ENCODE measurements around the gene MRNIP.
"Not testable (repeated sequence)": the region's sequence is repeated elsewhere in the genome, so short reads cannot be mapped to it uniquely, and the experiment has no call there.

The MRNIP gene

DNA sequence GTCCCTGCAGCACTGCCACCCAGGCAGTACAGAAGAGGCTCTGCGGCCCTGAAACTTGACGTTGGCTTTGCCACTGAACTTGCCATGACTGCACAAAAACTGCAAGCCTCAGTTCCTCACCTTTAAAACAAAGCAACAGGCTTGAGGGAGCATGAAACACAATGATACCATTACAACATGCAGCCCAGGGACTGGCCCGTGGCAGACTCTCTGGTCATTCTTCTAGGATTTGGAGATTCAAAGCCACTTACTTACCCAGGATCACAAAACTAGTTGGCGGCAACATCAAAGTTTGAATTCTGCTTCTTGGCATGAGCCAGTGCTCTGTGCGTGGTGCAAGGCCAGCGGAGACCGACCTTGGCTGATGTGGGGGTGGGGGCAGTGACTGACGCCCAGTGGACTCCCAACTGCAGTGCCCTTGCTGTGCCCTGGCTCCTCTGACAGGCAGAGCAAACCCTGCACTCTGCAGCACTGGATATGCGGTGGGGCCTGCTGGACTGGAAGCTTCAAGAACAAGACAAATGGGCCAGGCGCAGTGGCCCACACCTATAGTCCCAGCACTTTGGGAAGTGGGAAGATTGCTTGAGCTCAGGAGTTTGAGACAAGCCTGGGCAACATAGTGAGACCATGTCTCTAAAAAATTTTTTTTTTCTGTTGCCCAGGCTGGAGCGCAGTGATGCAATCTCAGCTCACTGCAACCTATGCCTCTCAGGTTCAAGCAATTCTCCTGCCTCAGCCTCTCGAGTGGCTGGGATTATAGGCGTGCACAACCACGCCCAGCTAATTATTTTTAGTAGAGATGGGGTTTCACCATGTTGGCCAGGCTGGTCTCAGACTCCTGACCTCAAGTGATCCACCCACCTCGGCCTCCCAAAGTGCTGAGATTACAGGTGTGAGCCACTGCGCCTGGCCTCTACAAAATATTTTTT is 19.0 kb downstream of the MRNIP start:
- peak; percentile 42 for DNase-seq (ENCODE audit: low spot score)

DNA sequence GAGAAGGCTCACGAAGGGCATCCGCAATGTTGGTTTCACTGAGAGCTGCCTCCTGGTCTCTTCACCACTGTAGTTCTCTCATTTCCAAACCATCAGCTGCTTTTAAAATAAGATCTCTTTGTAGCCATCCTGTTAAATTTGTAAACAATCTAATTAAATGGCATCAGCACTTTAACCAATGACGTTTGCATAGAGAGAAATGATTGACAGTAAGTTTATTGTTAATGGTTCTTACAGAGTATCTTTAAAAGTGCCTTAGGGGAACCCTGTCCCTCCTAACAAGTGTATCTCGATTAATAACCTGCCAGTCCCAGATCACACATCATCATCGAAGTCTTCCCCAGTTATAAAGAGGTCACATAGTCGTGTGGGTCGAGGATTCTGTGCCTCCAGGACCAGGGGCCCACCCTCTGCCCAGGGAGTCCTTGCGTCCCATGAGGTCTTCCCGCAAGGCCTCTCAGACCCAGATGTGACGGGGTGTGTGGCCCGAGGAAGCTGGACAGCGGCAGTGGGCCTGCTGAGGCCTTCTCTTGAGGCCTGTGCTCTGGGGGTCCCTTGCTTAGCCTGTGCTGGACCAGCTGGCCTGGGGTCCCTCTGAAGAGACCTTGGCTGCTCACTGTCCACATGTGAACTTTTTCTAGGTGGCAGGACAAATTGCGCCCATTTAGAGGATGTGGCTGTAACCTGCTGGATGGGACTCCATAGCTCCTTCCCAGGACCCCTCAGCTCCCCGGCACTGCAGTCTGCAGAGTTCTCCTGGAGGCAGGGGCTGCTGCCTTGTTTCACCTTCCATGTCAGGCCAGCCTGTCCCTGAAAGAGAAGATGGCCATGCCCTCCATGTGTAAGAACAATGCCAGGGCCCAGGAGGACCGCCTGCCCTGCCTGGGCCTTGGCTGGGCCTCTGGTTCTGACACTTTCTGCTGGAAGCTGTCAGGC is 21.3 kb downstream of the MRNIP start:
- DNase-seq (ENCODE audit: low spot score): no peak

GRCh38 chr5:179836225-179837019 is 22.2 kb downstream of the MRNIP start:
- peak; percentile 60 for DNase-seq (ENCODE audit: low spot score)

- DNase-seq (ENCODE audit: low spot score): not testable (repeated sequence)
Measured at GRCh38 chr5:179834871-179835270, 23.7 kb downstream of the MRNIP start.

- no peak for DNase-seq (ENCODE audit: low spot score)
Measured at GRCh38 chr5:179834120-179834519, 24.5 kb downstream of the MRNIP start.

DNA sequence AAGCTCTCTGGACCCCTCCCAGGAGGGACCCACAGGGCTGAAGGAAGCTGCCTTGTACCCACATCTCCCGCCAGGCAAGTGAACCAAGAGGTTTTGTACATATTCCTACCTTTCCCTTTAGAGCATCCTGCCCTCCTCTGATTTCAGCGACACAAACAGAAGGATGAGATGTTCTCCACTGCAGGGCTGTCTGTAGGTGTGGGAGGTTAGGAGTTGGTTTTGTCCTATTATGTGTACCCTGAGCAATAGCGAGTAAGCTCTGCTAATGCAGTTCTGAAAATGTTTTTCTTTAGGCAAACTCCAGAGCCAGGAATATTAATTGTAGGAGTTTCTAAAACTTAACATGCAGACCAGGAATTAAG is 24.9 kb downstream of the MRNIP start:
- no peak for DNase-seq (ENCODE audit: low spot score)

- DNase-seq (ENCODE audit: low spot score): no peak
Measured at GRCh38 chr5:179833056-179833708, 25.4 kb downstream of the MRNIP start.

DNA sequence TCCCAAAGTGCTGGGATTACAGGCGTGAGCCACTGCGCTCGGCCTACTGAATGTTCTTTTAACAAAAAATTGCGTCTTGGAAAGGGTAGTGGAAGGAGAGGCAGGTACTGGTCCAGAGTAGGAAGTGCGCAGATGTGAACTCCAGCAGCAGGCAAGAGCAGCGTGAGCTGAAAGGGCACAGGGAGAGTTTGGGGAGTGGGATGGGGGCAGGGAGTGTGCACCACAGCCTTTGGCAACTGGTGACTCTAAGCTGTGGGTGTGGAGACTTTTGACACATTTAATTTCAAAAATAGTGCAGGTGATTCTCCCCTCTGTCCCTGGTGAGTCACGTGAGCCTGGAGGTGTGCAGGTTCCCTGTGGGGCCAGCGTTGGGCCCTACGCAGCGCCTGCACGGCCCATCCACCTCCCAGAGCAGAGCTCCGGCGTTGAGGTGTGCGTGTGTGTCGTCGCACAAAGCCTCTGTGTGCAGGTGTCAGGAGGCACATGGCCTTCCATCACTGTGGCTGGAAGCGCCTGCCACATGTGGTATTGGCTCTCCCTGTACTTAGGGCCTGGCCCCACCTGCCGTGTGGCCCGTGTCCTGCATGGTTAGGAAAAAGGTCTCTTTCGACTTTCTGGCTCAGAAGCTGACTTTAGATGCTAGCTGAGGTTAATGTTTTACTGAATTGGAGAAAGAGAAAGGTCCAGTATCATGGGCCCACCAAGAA is 26.4 kb downstream of the MRNIP start:
- DNase-seq (ENCODE audit: low spot score): no peak

GRCh38 chr5:179830818-179831468 is 27.7 kb downstream of the MRNIP start:
- no peak for DNase-seq (ENCODE audit: low spot score)

DNA sequence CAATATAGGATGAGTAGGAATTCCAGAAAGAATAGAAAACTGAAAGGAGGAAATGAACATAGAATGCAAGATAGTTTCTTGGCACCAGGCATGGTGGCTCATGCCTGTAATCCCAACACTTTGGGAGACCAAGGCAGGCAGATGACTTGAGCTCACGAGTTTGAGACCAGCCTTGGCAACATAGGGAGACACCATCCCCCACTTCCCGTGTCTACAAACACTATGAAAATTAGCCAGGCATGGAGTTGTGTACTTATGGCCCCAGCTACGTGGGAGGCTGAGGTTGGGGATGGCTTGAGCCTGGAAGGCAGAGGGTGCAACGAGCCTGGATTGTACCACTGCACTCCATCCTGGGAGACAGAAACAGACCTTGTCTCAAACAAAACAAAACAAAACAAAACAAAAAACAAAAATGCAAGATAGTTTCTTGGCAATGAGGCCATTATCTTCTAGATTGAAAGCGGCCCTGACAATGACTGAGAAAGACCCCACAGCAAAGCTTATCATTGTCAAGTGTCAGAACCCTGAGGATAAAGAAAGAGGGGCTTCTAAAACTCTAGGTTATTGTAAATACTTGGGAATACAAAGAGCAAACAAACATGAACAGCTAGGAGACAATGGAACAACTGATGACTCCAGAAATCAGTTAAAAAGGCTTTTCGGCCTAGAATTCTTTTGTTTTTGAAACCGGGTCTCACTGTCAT is 28.7 kb downstream of the MRNIP start:
- peak; percentile 37 for DNase-seq (ENCODE audit: low spot score)

- no peak for DNase-seq (ENCODE audit: low spot score)
Measured at GRCh38 chr5:179828756-179829421, 29.7 kb downstream of the MRNIP start.

DNA sequence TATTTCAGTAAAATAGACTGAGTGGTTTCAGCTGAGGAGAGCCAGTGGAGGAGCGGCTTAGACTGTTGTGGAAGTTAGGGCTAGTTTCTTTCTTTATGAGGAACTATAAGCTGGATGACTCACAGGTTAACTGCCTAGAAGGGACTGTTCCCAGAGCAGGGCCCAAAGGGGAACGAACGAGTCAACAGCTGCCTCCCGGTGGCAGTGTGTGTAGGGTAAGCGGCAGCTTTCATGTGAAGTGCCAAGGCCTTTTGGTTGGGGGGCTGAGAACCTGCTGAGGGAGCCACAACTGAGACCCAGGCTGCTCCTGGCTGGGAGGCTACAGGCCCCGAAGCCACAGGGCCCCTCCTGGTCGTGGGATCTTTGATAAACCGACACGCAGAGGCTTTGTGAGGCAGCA is 30.9 kb downstream of the MRNIP start:
- peak; percentile 76 for DNase-seq (ENCODE audit: low spot score)

- peak; percentile 39 for DNase-seq (ENCODE audit: low spot score)
Measured at GRCh38 chr5:179825655-179826182, 32.9 kb downstream of the MRNIP start.

DNA sequence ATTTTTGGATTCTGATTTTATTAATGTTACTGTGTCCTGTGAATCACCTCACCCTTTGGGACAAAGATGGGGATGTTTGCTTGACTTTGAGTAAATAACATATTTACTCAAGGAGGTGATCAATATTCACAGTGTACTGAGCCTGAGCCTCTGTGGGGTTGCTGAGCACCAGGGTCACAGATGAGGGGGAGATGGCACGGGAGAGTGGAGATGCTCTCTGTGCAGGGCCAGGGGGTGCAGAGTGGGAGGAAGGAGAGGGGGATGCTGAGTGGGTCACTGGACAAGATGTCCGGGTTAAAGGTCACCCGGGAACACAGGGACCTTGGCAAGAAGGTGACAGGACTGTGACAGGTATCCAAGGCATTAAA is 33.9 kb downstream of the MRNIP start:
- no peak for DNase-seq (ENCODE audit: low spot score)

DNA sequence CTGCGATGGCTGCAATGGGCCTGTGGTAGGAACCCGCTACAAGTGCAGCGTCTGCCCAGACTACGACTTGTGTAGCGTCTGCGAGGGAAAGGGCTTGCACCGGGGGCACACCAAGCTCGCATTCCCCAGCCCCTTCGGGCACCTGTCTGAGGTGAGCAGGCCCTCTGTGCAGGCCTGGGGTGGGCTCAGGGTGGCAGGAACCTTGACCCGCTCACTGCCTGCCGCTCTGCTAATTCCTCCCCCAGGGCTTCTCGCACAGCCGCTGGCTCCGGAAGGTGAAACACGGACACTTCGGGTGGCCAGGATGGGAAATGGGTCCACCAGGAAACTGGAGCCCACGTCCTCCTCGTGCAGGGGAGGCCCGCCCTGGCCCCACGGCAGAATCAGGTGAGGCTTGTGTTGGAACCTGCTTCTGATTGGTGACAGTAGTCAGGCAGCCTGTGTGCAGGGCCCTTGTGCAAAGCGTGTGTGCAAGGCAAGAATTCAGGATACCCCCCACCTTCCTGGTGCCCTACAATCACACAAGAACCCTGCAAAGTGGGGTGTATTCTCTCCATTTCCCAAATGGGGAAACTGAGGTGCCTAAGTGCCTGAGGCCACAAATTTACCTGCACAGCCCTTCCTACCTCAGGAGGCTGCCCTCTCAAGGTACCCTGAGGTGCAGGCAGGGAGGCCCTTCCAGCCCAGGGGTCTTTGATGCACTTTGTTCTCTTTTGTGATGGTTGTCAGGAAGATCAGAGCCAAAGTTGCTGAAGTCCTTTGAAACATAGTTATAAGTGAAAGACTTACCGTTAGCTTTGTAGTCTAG is 34.5 kb downstream of the MRNIP start:
- no peak for DNase-seq (ENCODE audit: low spot score)

- peak; percentile 32 for DNase-seq (ENCODE audit: low spot score)
Measured at GRCh38 chr5:179822444-179822990, 36.1 kb downstream of the MRNIP start.

DNA sequence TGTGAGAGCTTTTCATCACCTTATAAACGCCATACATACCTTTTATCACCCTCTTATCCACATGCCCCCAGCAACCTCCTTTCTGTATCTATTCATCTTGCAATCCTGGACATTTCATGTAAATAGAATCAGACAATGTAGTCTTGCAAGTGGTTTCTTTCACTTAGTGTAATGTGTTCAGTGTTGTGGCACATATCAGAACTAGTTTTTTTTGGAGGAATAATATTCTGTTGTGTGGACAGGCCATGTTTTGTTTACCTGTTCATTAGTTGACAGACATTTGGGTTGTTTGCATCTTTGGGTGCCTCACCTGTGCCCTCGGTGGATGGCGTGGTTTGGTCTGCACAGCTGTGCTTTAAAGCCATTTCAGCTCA is 36.6 kb downstream of the MRNIP start:
- DNase-seq (ENCODE audit: low spot score): no peak

Data from kidney tubule cell (primary cell).